Osteocyte (in vitro differentiated cells): ENCODE measurements around the gene ATXN1. TPM values are rescaled to one million over a fixed set of nuclear protein-coding genes. Genes with fewer than 3 reads are reported as not detected.

Source experiments
- DNase-seq: peaks from one replicate; pipeline ENCODE4 v3.0.0; 2021; ENCODE audit warnings: mixed read lengths; ENCODE audit not compliant: unreplicated experiment; ENCODE audit errors: extremely low spot score
- H3K27ac Mint-ChIP-seq: one replicate; pipeline ENCODE4 v1.8.0; 2021; ENCODE audit warnings: mild to moderate bottlenecking, mixed read lengths; ENCODE audit not compliant: unreplicated experiment
- H3K27me3 Mint-ChIP-seq: one replicate; pipeline ENCODE4 v1.8.0; 2021; ENCODE audit warnings: mixed read lengths; ENCODE audit not compliant: unreplicated experiment
- H3K36me3 Mint-ChIP-seq: one replicate; pipeline ENCODE4 v1.8.0; 2021; ENCODE audit warnings: mixed read lengths; ENCODE audit not compliant: unreplicated experiment
- H3K4me1 Mint-ChIP-seq: one replicate; pipeline ENCODE4 v1.8.0; 2021; ENCODE audit warnings: mixed read lengths; ENCODE audit not compliant: unreplicated experiment
- H3K4me3 Mint-ChIP-seq: one replicate; pipeline ENCODE4 v1.8.0; 2021; ENCODE audit warnings: mild to moderate bottlenecking, moderate library complexity, mixed read lengths; ENCODE audit not compliant: unreplicated experiment
- H3K9me3 Mint-ChIP-seq: one replicate; pipeline ENCODE4 v1.8.0; 2021; ENCODE audit warnings: mixed read lengths; ENCODE audit not compliant: unreplicated experiment
- CTCF ChIP-seq: fragments of 200-600 bp; sonication (generic); IDR thresholded peaks from 2 replicates; pipeline ENCODE4 v1.5.0; 2021; ENCODE audit warnings: antibody characterized with exemption, mild to moderate bottlenecking, moderate library complexity
- total RNA-seq: library from RNA; stranded (reverse); gene quantifications from 2 replicates; pipeline ENCODE4 v1.2.1, GENCODE V29; 2021

Gene ATXN1
- total RNA-seq, 1 donor from 2014 or later: 54.4 TPM

GRCh38 chr6:16369989-16370388 lies 391.3 kb downstream of the ATXN1 start:
- peaks cover 7% of the 10 kb centered on the region for H3K36me3 Mint-ChIP-seq
- peaks cover 14% of the 10 kb centered on the region for H3K4me1 Mint-ChIP-seq
- H3K27ac Mint-ChIP-seq: no peak overlapping the region
- no peaks in the 10 kb centered on the region for H3K9me3 Mint-ChIP-seq
- DNase-seq: no peak
- no peak for TF ChIP-seq CTCF
- H3K4me3 Mint-ChIP-seq: no peak overlapping the region
- no peaks in the 10 kb centered on the region for H3K27me3 Mint-ChIP-seq

GRCh38 chr6:16369140-16369745 lies 392.0 kb downstream of the ATXN1 start:
- H3K4me3 Mint-ChIP-seq: no peak overlapping the region
- no peaks in the 10 kb centered on the region for H3K9me3 Mint-ChIP-seq
- H3K27ac Mint-ChIP-seq: no peak overlapping the region
- H3K36me3 Mint-ChIP-seq: peaks cover 7% of the 10 kb centered on the region
- no peak for TF ChIP-seq CTCF
- no peak for DNase-seq
- no peaks in the 10 kb centered on the region for H3K27me3 Mint-ChIP-seq
- peaks cover 14% of the 10 kb centered on the region for H3K4me1 Mint-ChIP-seq

- Mint-ChIP-seq H3K36me3 (peaks cover 7% of the 10 kb centered on the region), H3K27me3 (no peaks in the 10 kb centered on the region), H3K4me1 (peaks cover 14% of the 10 kb centered on the region), H3K4me3 (no peak overlapping the region), H3K27ac (no peak overlapping the region), H3K9me3 (no peaks in the 10 kb centered on the region)
- no peak for TF ChIP-seq CTCF
- DNase-seq: no peak
Observed at GRCh38 chr6:16367571-16367970, 393.7 kb downstream of the ATXN1 start.

GRCh38 chr6:16363749-16364148 lies 397.5 kb downstream of the ATXN1 start:
- H3K36me3 Mint-ChIP-seq: no peaks in the 10 kb centered on the region
- H3K9me3 Mint-ChIP-seq: no peaks in the 10 kb centered on the region

More at GRCh38 chr6:16363749-16364148, 397.5 kb downstream of the ATXN1 start:
- H3K4me1 Mint-ChIP-seq: peaks cover 29% of the 10 kb centered on the region
- H3K27me3 Mint-ChIP-seq: no peaks in the 10 kb centered on the region
- H3K4me3 Mint-ChIP-seq: no peak overlapping the region
- no peak for DNase-seq
- no peak overlapping the region for H3K27ac Mint-ChIP-seq
- TF ChIP-seq CTCF: no peak
